HepG2 (cell line): ENCODE measurements around the gene NBEAL1. TPM values are rescaled to one million over a fixed set of nuclear protein-coding genes. Genes with fewer than 3 reads are reported as not detected.

Source experiments
- CBX5 ChIP-seq: sonication (generic); formaldehyde crosslinking; IDR thresholded peaks from 2 replicates; pipeline ENCODE4 v1.4.0; 2020; ENCODE audit warnings: missing genetic modification reagents, borderline replicate concordance
- CENPT ChIP-seq: sonication (generic); formaldehyde crosslinking; IDR thresholded peaks from 2 replicates; pipeline ENCODE4 v1.8.0; 2022; ENCODE audit warnings: low read depth, mild to moderate bottlenecking, moderate library complexity, missing genetic modification reagents
- FIP1L1 ChIP-seq: fragments of 200-400 bp; formaldehyde crosslinking; IDR thresholded peaks from 2 replicates; pipeline ENCODE4 v1.6.1; 2018; ENCODE audit warnings: low read depth, mild to moderate bottlenecking, low read length, moderate library complexity, borderline replicate concordance; ENCODE audit not compliant: insufficient read depth
- FLYWCH1 ChIP-seq: sonication (generic); formaldehyde crosslinking; IDR thresholded peaks from 2 replicates; pipeline ENCODE4 v1.8.1; 2023; ENCODE audit warnings: mild to moderate bottlenecking, missing genetic modification reagents
- JDP2 ChIP-seq: sonication (generic); formaldehyde crosslinking; IDR thresholded peaks from 2 replicates; pipeline ENCODE4 v1.8.1; 2022; ENCODE audit warnings: missing genetic modification reagents, borderline replicate concordance
- SP1 ChIP-seq, 2 experiments: fragments of 450-650 bp in 1 of 2; sonication (generic) in 1 of 2; formaldehyde crosslinking in 1 of 2; IDR thresholded peaks; 2 replicates each; pipeline versions ENCODE4 v1.4.0 to v1.6.1; 2016 to 2020; ENCODE audit warnings: missing genetic modification reagents in 1 of 2
- TBL1XR1 ChIP-seq: fragments of 150-350 bp; IDR thresholded peaks from 2 replicates; pipeline ENCODE4 v1.6.1; 2014; ENCODE audit warnings: borderline replicate concordance, low read length; ENCODE audit not compliant: partially characterized antibody
- TEAD3 ChIP-seq: optimal IDR thresholded peaks from 2 replicates; pipeline ENCODE3; 2016; ENCODE audit warnings: borderline replicate concordance
- ZNF230 ChIP-seq: sonication (generic); formaldehyde crosslinking; IDR thresholded peaks from 2 replicates; pipeline ENCODE4 v1.4.0; 2020; ENCODE audit warnings: mild to moderate bottlenecking, missing genetic modification reagents
- ZNF354B ChIP-seq: sonication (generic); formaldehyde crosslinking; IDR thresholded peaks from 2 replicates; pipeline ENCODE4 v1.8.0; 2022; ENCODE audit warnings: mild to moderate bottlenecking, missing genetic modification reagents
- ZNF567 ChIP-seq: sonication (generic); formaldehyde crosslinking; IDR thresholded peaks from 2 replicates; pipeline ENCODE4 v1.8.1; 2023; ENCODE audit warnings: mild to moderate bottlenecking, missing genetic modification reagents, borderline replicate concordance
- ZNF891 ChIP-seq: sonication (generic); formaldehyde crosslinking; IDR thresholded peaks from 2 replicates; pipeline ENCODE4 v1.5.0; 2020; ENCODE audit warnings: mild to moderate bottlenecking, missing genetic modification reagents
- ZSCAN31 ChIP-seq: sonication (generic); formaldehyde crosslinking; IDR thresholded peaks from 2 replicates; pipeline ENCODE4 v1.5.0; 2020; ENCODE audit warnings: low read depth, mild to moderate bottlenecking, missing genetic modification reagents
- polyA plus RNA-seq, 8 experiments: library from polyadenylated mRNA; depleted of rRNA in 3 of 8; stranded (reverse) in 7 of 8; unstranded in 1 of 8; fragments of >200 nt; fragmentation: Illumina TruSeq in 4 of 8; extraction: Trizol in 4 of 8; gene quantifications; 2 replicates each; pipeline versions ENCODE4 v1.2.1 to v1.2.3, GENCODE V29; 2011 to 2016; ENCODE audit warnings: low read depth in 4 of 8, missing spikeins in 1 of 8, mixed read lengths in 1 of 8; ENCODE audit not compliant: insufficient read depth in 1 of 8
- total RNA-seq, 5 experiments: library from RNA; depleted of rRNA; stranded (reverse); fragments of >200 nt; fragmentation: Illumina TruSeq; extraction: Trizol; gene quantifications; 2 replicates each; pipeline ENCODE4 v1.2.3, GENCODE V29; 2016; ENCODE audit warnings: low read depth in 1 of 5
- TF ChIP-seq, protein P1 (sequence below): sonication (generic); formaldehyde crosslinking; IDR thresholded peaks from 2 replicates; pipeline ENCODE4 v1.5.0; 2020; ENCODE audit warnings: missing genetic modification reagents, mild to moderate bottlenecking, borderline replicate concordance
- TF ChIP-seq, protein P2 (sequence below): sonication (generic); formaldehyde crosslinking; IDR thresholded peaks from 2 replicates; pipeline ENCODE4 v1.5.0; 2020; ENCODE audit warnings: missing genetic modification reagents
- TF ChIP-seq, protein P3 (sequence below): IDR thresholded peaks from 2 replicates; pipeline ENCODE4 v1.6.1; 2016; ENCODE audit warnings: mild to moderate bottlenecking, missing biosample characterization, missing genetic modification reagents
- TF ChIP-seq, protein P4 (sequence below): sonication (generic); formaldehyde crosslinking; IDR thresholded peaks from 2 replicates; pipeline ENCODE4 v1.5.0; 2020; ENCODE audit warnings: missing genetic modification reagents
- TF ChIP-seq, protein P5 (sequence below): sonication (generic); formaldehyde crosslinking; IDR thresholded peaks from 2 replicates; pipeline ENCODE4 v1.4.0; 2020; ENCODE audit warnings: missing genetic modification reagents
- TF ChIP-seq, protein P6 (sequence below): sonication (generic); formaldehyde crosslinking; IDR thresholded peaks from 2 replicates; pipeline ENCODE4 v1.4.0; 2020; ENCODE audit warnings: mild to moderate bottlenecking, missing genetic modification reagents, borderline replicate concordance

Gene NBEAL1
- total and polyA plus RNA-seq, 2 of the 13 experiments (the other 11 are each of a cell fraction or from before 2014, with no cell fraction given) = 6.4 to 15.7 TPM

DNA sequence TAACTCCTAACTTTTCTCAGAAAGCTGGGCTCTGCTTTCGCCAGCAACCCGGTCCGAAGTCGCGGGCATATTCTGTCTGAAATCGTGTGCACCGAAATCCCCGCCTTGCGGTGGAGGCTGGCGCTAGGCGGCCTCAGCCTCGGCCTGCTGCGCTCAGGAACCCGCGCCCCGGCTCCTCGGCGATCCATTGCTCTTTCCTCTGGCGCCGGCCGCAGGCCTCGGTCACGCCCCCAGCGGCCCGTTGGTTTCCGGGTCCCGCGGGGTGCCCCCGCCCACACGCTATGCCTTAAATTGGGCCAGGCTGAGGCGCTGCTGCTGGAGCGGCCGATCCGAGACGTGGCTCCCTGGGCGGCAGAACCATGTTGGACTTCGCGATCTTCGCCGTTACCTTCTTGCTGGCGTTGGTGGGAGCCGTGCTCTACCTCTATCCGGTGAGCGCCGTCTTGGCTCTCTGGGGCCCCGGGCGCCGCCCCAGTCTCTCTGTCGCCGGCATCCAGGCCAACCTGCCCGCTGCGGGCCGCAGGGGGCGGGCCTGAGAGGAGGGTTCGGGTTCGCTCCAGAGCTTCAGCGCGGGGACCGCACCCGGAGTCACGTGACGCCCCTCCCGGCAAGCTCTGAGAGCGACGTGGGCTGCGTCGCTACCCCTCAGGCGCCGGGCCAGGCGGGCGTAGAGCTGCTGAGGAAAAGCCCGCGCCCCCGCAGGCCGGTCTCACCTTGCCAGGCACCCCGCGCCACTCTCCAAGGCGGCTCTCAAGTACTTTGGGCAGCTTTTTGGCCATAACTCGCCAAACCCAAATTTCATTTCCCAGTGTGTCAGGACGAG is 224.2 kb downstream of the NBEAL1 start, which contains the start of gene CYP20A1 (continued):
- TF ChIP-seq, protein P1, sequence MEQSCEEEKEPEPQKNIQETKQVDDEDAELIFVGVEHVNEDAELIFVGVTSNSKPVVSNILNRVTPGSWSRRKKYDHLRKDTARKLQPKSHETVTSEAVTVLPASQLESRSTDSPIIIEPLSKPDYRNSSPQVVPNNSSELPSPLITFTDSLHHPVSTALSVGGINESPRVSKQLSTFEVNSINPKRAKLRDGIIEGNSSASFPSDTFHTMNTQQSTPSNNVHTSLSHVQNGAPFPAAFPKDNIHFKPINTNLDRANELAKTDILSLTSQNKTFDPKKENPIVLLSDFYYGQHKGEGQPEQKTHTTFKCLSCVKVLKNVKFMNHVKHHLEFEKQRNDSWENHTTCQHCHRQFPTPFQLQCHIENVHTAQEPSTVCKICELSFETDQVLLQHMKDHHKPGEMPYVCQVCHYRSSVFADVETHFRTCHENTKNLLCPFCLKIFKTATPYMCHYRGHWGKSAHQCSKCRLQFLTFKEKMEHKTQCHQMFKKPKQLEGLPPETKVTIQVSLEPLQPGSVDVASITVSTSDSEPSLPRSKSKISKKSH (CRISPR knock-in tag) = 0 out of 2 replicates have a peak, but pooled peaks have one; percentile 83
- TF ChIP-seq, protein P2, sequence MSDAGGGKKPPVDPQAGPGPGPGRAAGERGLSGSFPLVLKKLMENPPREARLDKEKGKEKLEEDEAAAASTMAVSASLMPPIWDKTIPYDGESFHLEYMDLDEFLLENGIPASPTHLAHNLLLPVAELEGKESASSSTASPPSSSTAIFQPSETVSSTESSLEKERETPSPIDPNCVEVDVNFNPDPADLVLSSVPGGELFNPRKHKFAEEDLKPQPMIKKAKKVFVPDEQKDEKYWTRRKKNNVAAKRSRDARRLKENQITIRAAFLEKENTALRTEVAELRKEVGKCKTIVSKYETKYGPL (CRISPR knock-in tag) = 0 out of 2 replicates have a peak, but pooled peaks have one; percentile 12
- TF ChIP-seq ZNF567 (CRISPR knock-in tag) (peak; percentile 95; the same call in 1 of the 2 replicates), ZNF230 (peak; percentile 87), FLYWCH1 (CRISPR knock-in tag) (no peak; the same call in 1 of the 2 replicates), ZNF354B (CRISPR knock-in tag) (0 out of 2 replicates have a peak, but pooled peaks have one; percentile 20), TBL1XR1 (peak; percentile 47), FIP1L1 (peak; percentile 97), CENPT (CRISPR knock-in tag) (peak; percentile 71; the same call in 1 of the 2 replicates), CBX5 (peak; percentile 89; the same call in 1 of the 2 replicates), ZSCAN31 (CRISPR knock-in tag) (peak; percentile 89; the same call in 1 of the 2 replicates), JDP2 (CRISPR knock-in tag) (no peak; the same call in 1 of the 2 replicates), TEAD3 (CRISPR knock-in tag) (peak; percentile 68), SP1 (IDR thresholded peaks at IDR 0.05) (no peak), SP1 (CRISPR knock-in tag; IDR thresholded peaks at IDR 0.05) (peak; percentile 93), ZNF891 (peak; percentile 99)
- TF ChIP-seq, protein P3, sequence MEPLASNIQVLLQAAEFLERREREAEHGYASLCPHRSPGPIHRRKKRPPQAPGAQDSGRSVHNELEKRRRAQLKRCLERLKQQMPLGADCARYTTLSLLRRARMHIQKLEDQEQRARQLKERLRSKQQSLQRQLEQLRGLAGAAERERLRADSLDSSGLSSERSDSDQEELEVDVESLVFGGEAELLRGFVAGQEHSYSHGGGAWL (CRISPR knock-in tag) = peak; percentile 93
- TF ChIP-seq, protein P4, sequence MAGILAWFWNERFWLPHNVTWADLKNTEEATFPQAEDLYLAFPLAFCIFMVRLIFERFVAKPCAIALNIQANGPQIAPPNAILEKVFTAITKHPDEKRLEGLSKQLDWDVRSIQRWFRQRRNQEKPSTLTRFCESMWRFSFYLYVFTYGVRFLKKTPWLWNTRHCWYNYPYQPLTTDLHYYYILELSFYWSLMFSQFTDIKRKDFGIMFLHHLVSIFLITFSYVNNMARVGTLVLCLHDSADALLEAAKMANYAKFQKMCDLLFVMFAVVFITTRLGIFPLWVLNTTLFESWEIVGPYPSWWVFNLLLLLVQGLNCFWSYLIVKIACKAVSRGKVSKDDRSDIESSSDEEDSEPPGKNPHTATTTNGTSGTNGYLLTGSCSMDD (CRISPR knock-in tag) = 0 out of 2 replicates have a peak, but pooled peaks have one; percentile 64
- TF ChIP-seq, protein P5, sequence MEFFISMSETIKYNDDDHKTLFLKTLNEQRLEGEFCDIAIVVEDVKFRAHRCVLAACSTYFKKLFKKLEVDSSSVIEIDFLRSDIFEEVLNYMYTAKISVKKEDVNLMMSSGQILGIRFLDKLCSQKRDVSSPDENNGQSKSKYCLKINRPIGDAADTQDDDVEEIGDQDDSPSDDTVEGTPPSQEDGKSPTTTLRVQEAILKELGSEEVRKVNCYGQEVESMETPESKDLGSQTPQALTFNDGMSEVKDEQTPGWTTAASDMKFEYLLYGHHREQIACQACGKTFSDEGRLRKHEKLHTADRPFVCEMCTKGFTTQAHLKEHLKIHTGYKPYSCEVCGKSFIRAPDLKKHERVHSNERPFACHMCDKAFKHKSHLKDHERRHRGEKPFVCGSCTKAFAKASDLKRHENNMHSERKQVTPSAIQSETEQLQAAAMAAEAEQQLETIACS (CRISPR knock-in tag) = peak; percentile 66
- TF ChIP-seq, protein P6, sequence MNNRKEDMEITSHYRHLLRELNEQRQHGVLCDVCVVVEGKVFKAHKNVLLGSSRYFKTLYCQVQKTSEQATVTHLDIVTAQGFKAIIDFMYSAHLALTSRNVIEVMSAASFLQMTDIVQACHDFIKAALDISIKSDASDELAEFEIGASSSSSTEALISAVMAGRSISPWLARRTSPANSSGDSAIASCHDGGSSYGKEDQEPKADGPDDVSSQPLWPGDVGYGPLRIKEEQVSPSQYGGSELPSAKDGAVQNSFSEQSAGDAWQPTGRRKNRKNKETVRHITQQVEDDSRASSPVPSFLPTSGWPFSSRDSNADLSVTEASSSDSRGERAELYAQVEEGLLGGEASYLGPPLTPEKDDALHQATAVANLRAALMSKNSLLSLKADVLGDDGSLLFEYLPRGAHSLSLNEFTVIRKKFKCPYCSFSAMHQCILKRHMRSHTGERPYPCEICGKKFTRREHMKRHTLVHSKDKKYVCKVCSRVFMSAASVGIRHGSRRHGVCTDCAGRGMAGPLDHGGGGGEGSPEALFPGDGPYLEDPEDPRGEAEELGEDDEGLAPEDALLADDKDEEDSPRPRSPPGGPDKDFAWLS (CRISPR knock-in tag) = no peak
